GM06990 (cell line): Measurements from ENCODE around the gene NDUFA12.

ENCODE experiments used
- DNase-seq: peaks from one replicate; pipeline ENCODE4 v3.0.0-alpha.2; 2011; ENCODE audit not compliant: insufficient read length; ENCODE audit errors: extremely low read depth
- H3K27me3 ChIP-seq: replicated peaks from 2 replicates; pipeline ENCODE4 v1.6.0; 2011; ENCODE audit warnings: low read length; ENCODE audit not compliant: control insufficient read depth, insufficient read depth
- H3K36me3 ChIP-seq: 2 replicates; pipeline ENCODE4 v1.5.1; 2011; ENCODE audit warnings: low read length; ENCODE audit not compliant: control insufficient read depth, insufficient read depth
- H3K4me3 ChIP-seq: replicated peaks from 2 replicates; pipeline ENCODE4 v1.5.1; 2011; ENCODE audit warnings: low read depth, mild to moderate bottlenecking, control low read depth, low read length
- TF ChIP-seq, protein P1 (sequence below): IDR thresholded peaks from 2 replicates; pipeline ENCODE4 v1.5.1; 2011; ENCODE audit warnings: low read length, control low read depth, mild to moderate bottlenecking, inconsistent platforms; ENCODE audit not compliant: insufficient read depth, poor library complexity, severe bottlenecking

The NDUFA12 gene

DNA sequence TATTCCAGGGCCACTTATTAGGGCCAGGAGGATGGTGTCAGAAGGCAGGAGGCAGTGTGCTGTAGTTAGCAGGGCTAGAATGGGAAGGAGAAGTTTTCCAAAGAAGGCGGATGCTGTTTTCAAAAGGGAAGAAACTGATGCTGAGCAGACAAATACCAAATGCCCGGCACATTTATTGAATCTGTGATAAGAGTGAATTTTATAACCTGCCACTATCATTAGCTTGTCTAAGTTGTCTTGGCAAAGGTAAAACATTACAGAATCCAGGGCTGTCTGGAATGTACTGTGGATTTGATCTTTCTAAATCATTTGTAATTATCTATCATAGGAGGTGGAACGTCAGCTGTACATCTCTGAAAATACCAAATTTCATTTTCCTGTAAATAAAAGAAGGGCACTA is 40.8 kb downstream of the NDUFA12 start:
- TF ChIP-seq, protein P1, sequence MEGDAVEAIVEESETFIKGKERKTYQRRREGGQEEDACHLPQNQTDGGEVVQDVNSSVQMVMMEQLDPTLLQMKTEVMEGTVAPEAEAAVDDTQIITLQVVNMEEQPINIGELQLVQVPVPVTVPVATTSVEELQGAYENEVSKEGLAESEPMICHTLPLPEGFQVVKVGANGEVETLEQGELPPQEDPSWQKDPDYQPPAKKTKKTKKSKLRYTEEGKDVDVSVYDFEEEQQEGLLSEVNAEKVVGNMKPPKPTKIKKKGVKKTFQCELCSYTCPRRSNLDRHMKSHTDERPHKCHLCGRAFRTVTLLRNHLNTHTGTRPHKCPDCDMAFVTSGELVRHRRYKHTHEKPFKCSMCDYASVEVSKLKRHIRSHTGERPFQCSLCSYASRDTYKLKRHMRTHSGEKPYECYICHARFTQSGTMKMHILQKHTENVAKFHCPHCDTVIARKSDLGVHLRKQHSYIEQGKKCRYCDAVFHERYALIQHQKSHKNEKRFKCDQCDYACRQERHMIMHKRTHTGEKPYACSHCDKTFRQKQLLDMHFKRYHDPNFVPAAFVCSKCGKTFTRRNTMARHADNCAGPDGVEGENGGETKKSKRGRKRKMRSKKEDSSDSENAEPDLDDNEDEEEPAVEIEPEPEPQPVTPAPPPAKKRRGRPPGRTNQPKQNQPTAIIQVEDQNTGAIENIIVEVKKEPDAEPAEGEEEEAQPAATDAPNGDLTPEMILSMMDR = no peak
- Histone ChIP-seq H3K36me3 (no peaks in the 10 kb centered on the region), H3K4me3 (no peak overlapping the region), H3K27me3 (no peaks in the 10 kb centered on the region)
- DNase-seq = no peak

DNA sequence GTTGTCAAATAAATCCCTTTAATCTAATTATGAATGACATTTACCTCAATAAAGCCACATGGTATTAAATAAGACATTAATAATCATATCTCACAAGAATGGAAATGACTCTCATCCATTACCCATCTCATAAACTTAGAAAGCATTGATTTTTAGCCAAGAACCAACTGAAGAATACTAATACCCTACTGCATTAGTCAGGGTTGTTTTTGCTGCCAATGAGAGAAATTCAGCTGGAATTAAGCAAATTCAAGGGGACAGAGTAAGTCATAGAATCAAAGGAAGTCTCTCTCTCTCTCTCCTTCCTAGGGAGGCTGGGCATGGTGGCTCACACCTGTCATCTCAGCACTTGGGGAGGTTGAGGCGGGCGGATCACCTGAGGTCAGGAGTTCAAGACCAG is 41.6 kb downstream of the NDUFA12 start:
- H3K27me3 ChIP-seq = no peaks in the 10 kb centered on the region
- TF ChIP-seq, protein P1 = no peak
- H3K4me3 ChIP-seq = no peak overlapping the region
- DNase-seq = no peak
- no peaks in the 10 kb centered on the region for H3K36me3 ChIP-seq

GRCh38 chr12:94961256-94961824 is 42.2 kb downstream of the NDUFA12 start:
- DNase-seq = no peak
- TF ChIP-seq, protein P1 = no peak
- Histone ChIP-seq H3K27me3 (no peaks in the 10 kb centered on the region), H3K36me3 (no peaks in the 10 kb centered on the region), H3K4me3 (no peak overlapping the region)

- H3K36me3 ChIP-seq = no peaks in the 10 kb centered on the region
- DNase-seq = no peak
- no peak overlapping the region for H3K4me3 ChIP-seq
- TF ChIP-seq, protein P1 = no peak
- no peaks in the 10 kb centered on the region for H3K27me3 ChIP-seq
Observed at GRCh38 chr12:94957006-94957405, 46.5 kb downstream of the NDUFA12 start.

- no peak for DNase-seq
- no peak overlapping the region for H3K4me3 ChIP-seq
- no peaks in the 10 kb centered on the region for H3K36me3 ChIP-seq
- TF ChIP-seq, protein P1 = no peak
- H3K27me3 ChIP-seq = no peaks in the 10 kb centered on the region
Observed at GRCh38 chr12:94954948-94955592, 48.4 kb downstream of the NDUFA12 start.
